Cardiac muscle cell (in vitro differentiated cells and primary cell): ENCODE data around the gene CARMIL1. TPM values are rescaled to one million over a fixed set of nuclear protein-coding genes. Genes with fewer than 3 reads are reported as not detected.
"Not testable (repeated sequence)": the region's sequence is repeated elsewhere in the genome, so short reads cannot be mapped to it uniquely, and the experiment has no call there.

ENCODE experiments used
- DNase-seq, 2 donors: peaks; one replicate each; pipeline versions ENCODE4 v3.0.0 to v3.0.0-alpha.2; 2010 to 2017; ENCODE audit warnings: low read depth in 1 of 2, low spot score in 1 of 2
- H3K27ac ChIP-seq: fragments of 200-600 bp; sonication (generic); 2 replicates; pipeline ENCODE4 v1.5.1; 2016
- H3K27me3 ChIP-seq: fragments of 200-600 bp; sonication (generic); 2 replicates; pipeline ENCODE4 v1.6.0; 2016; ENCODE audit warnings: control low read depth
- H3K36me3 ChIP-seq: fragments of 200-600 bp; sonication (generic); 2 replicates; pipeline ENCODE4 v1.5.1; 2016; ENCODE audit warnings: control low read depth
- H3K4me1 ChIP-seq: fragments of 200-600 bp; sonication (generic); 2 replicates; pipeline ENCODE4 v1.8.1; 2017; ENCODE audit warnings: low read depth, mild to moderate bottlenecking, mixed run types
- H3K4me3 ChIP-seq: fragments of 200-600 bp; sonication (generic); 2 replicates; pipeline ENCODE4 v1.5.1; 2016; ENCODE audit warnings: mild to moderate bottlenecking
- H3K9me3 ChIP-seq: fragments of 200-600 bp; sonication (generic); 2 replicates; pipeline ENCODE4 v1.5.1; 2017; ENCODE audit warnings: low read depth, mild to moderate bottlenecking, control low read depth
- CTCF ChIP-seq: IDR thresholded peaks from 2 replicates; pipeline ENCODE4 v1.5.1; 2012; ENCODE audit warnings: low read depth, mild to moderate bottlenecking, low read length
- polyA plus RNA-seq: library from polyadenylated mRNA; unstranded; fragments of >200 nt; fragmentation: Nextera tagmentation; extraction: Ambion mirVana; gene quantifications from 2 replicates; pipeline ENCODE4 v1.2.1, GENCODE V29; 2016
- total RNA-seq: library from RNA; depleted of rRNA; stranded (reverse); fragments of >200 nt; gene quantifications from 2 replicates; pipeline ENCODE4 v1.2.3, GENCODE V29; 2016

CARMIL1 gene
- total and polyA plus RNA-seq, 2 experiments from 2014 or later = 15.7 to 63.6 TPM

- Histone ChIP-seq H3K36me3 (no peaks in the 10 kb centered on the region), H3K27me3 (no peaks in the 10 kb centered on the region), H3K27ac (no peak overlapping the region), H3K9me3 (no peaks in the 10 kb centered on the region), H3K4me1 (no peaks in the 10 kb centered on the region), H3K4me3 (no peak overlapping the region)
- no peak for TF ChIP-seq CTCF
- no peak for DNase-seq
Observed at GRCh38 chr6:25377664-25378063, 98.5 kb downstream of the CARMIL1 start.

- TF ChIP-seq CTCF = no peak
- H3K27ac ChIP-seq = no peak overlapping the region
- no peak for DNase-seq
- no peaks in the 10 kb centered on the region for H3K27me3 ChIP-seq
- H3K4me1 ChIP-seq = no peaks in the 10 kb centered on the region
- H3K4me3 ChIP-seq = no peak overlapping the region
- H3K9me3 ChIP-seq = no peaks in the 10 kb centered on the region
- no peaks in the 10 kb centered on the region for H3K36me3 ChIP-seq
Observed at GRCh38 chr6:25381077-25381476, 101.9 kb downstream of the CARMIL1 start.

GRCh38 chr6:25382476-25382875 is 103.3 kb downstream of the CARMIL1 start:
- H3K4me1 ChIP-seq, H3K4me3 ChIP-seq, H3K27ac ChIP-seq, H3K36me3 ChIP-seq, H3K9me3 ChIP-seq, DNase-seq, H3K27me3 ChIP-seq: not testable (repeated sequence)

- Histone ChIP-seq H3K36me3 (no peaks in the 10 kb centered on the region), H3K4me1 (no peaks in the 10 kb centered on the region), H3K4me3 (no peak overlapping the region), H3K9me3 (no peaks in the 10 kb centered on the region), H3K27me3 (no peaks in the 10 kb centered on the region), H3K27ac (no peak overlapping the region)
- TF ChIP-seq CTCF = no peak
- no peak for DNase-seq
Observed at GRCh38 chr6:25384234-25384633, 105.1 kb downstream of the CARMIL1 start.

GRCh38 chr6:25384967-25385366 is 105.8 kb downstream of the CARMIL1 start:
- H3K9me3 ChIP-seq = no peaks in the 10 kb centered on the region
- H3K36me3 ChIP-seq = no peaks in the 10 kb centered on the region
- no peaks in the 10 kb centered on the region for H3K27me3 ChIP-seq
- H3K4me1 ChIP-seq = peaks cover 5% of the 10 kb centered on the region
- TF ChIP-seq CTCF = no peak
- peak in 1 of 2 donors; percentile 62 for DNase-seq
- H3K27ac ChIP-seq = no peak overlapping the region
- H3K4me3 ChIP-seq = no peak overlapping the region

- peaks cover 10% of the 10 kb centered on the region for H3K4me1 ChIP-seq
- no peak for DNase-seq
- no peak overlapping the region for H3K27ac ChIP-seq
- H3K4me3 ChIP-seq = no peak overlapping the region
- TF ChIP-seq CTCF = no peak
- H3K36me3 ChIP-seq = no peaks in the 10 kb centered on the region
- H3K9me3 ChIP-seq = no peaks in the 10 kb centered on the region
- no peaks in the 10 kb centered on the region for H3K27me3 ChIP-seq
Observed at GRCh38 chr6:25387483-25387882, 108.3 kb downstream of the CARMIL1 start.
